NCI-H2227 treated with DMSO at 0.1 percent for 48 hours (cell line): ENCODE results near the gene PHPT1.

Source experiments
- DNase-seq: peaks from one replicate; lab custom pipeline; 2025; lab: John Stamatoyannopoulos, UW

The PHPT1 gene

DNA sequence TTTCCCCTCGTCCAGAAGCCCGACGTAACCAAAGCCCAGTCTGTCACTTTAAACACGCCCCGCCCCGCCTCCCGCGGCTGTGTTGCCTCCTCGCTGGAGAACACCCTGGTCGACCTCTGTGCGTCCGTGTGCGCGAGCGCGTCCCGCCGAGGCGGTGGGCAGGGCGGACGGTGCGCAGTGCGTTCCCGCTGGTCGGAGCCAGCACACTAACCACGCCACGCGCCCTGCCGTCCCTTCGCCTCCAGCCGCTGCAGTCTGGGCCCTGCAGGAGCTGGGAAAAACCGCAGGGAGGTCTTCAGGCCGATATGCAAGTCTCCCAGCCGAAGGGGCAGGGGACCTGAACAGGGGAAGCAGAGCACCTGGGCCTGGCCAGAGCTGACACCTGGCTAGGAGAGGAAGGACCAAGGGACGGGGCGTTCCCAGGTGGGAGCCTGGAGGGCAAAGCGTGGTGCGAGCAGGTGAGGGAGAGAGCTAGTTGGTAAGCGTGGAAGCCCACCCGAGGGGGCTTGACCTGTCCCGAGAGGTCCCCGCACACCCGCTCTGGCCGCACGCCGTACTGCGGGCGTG is 1.3 kb upstream of the PHPT1 start:
- DNase-seq, result peak; percentile 28

DNA sequence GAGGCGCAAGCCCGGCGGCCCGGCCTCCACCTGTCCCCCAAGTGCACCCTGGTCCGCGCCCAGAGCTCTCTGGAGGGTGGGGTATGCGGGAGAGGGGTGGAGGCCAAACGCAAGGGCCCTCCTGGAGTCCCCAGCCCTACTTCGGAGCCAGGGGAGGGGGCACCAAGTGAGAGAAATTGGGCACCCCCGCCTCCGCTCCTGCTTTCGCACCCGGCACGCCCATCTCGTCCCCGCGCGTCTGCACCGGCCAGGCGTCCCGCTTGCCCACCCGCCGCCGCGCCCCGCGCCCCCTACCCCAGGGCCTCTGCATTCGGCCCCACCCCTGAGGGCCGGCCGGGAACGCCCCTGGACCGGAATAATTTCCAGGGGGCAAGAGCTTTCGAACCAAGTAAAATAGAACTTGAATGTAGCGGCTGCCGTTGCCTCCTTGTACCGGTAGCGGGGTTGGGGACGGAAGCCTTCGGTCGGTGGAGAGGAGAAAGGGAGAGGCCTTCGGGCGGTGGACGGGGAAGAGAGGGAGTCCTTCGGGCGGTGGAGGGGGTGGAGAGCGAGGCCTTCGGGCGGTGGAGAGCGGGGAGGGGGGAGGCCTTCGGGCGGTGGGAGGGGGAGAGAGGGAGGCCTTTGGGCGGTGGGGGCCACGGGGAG is 694 bp upstream of the PHPT1 start:
- DNase-seq, result peak; percentile 52

DNA sequence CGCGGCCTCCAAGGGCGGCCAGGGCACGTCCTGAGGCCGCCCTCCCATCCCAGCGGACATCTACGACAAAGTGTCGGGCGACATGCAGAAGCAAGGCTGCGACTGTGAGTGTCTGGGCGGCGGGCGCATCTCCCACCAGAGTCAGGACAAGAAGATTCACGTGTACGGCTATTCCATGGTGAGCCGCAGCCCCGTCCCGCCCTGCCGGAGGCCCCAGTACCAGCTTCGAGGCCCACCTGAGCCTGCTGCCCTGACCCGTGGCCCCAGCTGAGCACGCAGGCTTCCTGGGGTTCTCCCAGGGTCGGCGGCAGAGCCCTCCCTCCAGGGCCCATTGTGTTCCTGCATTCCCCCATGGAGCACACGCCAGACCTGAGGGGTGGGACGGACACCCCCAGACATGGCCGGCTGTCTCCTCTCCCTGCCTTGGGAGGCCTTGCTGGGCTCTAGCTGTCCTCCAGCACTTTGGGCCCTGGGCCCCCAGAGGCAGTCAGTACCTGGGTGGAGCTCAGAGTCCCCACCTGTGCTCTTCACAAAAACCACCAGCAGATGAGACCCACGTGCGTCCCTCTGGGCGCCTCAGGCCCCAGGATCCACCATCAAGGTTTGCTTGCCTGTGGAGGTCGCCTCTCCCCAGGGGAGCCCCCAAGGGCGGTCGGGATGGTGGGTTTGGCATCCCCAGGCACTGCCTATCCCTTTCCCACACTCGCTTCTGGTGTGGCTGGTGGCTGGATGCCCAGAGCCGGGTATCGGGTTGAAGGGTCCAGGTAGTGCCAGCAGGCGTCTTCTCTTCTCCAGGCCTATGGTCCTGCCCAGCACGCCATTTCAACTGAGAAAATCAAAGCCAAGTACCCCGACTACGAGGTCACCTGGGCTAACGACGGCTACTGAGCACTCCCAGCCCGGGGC is 1.0 kb downstream of the PHPT1 start:
- DNase-seq, result no peak

GRCh38 chr9:136850866-136851775 is 1.9 kb downstream of the PHPT1 start:
- DNase-seq, result no peak

DNA sequence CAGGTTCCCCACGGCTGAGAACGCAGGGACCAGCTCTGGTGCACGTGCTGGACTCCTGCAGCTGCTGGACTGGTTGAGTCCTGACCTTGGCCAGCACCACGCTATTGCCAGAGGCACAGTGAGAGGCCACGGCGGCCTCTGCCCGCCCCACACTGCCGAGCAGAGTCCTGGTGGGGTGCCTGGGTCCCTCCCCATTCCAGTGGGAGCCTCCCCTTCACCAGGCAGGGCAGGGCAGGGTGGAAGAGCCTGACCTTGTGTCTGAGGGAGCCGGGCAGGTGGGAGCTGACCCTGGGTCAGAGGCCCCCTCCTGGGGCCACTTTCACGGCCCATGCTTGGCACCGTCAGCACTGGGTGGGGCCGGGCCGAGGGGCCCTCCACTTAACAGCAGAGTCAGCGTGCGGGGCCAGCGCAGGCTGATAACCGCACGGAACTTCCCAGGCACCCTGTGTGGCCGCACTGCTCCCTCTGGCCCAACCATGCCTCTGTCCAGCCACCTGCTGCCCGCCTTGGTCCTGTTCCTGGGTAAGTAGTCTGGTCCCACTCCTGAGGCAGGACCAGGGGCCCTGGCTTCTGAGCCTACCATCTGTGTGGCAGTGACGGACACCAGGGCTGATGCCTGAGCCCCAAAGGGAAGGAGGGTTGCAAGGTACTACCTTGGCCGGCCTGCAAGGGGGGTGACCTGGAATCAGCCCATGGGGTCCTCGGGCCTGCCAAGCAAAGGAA is 2.9 kb downstream of the PHPT1 start, which contains the start of gene MAMDC4:
MAMDC4 (plus strand) TSS at position 406 of the 723 bp plus-strand sequence; CDS start at position 477, 71 bp downstream.
- DNase-seq, result no peak

DNA sequence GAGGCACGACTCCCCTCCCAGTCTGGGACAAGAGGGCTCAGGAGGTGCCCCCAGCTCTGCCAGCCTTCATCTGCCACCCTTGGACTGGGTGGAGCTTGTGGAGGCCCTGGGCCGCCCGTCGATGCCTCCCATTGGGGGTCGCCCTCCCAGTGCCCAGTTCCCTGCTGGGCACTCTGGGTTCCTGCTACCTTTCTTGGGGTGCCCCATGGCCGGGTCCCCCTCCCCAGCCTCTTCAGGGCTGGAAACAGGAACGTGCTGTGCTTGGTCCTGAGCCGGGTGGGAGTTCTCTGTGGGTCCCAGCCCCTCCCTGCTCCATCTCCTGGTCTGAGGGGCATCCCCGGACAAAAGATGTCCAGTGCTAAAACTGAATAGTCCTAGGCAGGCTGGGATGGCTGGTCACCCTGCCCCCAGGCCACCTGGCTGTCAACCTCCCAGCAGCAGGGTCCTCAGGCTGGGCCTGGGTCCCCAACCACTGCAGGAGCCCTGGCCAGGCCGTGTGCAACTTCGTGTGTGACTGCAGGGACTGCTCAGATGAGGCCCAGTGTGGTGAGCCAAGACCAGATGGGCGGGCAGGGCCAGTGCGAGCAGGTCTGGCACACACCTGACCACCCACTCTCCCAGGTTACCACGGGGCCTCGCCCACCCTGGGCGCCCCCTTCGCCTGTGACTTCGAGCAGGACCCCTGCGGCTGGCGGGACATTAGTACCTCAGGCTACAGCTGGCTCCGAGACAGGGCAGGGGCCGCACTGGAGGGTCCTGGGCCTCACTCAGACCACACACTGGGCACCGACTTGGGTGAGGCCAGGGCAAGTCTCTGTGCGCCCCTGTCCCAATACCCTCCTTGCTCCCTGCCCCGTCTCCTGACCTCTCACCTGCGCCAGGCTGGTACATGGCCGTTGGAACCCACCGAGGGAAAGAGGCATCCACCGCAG is 3.7 kb downstream of the PHPT1 start:
- no peak for DNase-seq

GRCh38 chr9:136853596-136854112 is 4.4 kb downstream of the PHPT1 start:
- no peak for DNase-seq

- no peak for DNase-seq
These were observed 5.1 kb downstream of the PHPT1 start for GRCh38 chr9:136854113-136854841.

DNA sequence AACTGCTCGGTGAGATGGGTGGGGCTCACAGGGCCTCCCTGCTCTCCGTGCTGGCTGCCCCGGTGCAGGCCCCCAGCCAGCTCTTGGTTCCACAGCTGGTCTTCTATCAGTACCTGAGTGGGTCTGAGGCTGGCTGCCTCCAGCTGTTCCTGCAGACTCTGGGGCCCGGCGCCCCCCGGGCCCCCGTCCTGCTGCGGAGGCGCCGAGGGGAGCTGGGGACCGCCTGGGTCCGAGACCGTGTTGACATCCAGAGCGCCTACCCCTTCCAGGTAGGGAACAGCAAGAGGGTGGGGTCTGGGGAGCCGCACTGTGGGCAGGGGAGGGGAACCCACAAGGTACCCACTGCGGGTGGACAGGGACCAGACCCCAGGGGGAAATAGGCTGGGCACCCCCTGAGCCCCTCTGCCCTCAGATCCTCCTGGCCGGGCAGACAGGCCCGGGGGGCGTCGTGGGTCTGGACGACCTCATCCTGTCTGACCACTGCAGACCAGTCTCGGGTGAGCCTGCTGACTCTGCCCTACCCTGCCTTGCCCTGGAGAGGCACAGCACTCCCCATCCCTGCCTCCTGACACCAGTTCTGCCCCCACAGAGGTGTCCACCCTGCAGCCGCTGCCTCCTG is 5.7 kb downstream of the PHPT1 start:
- DNase-seq, result no peak

DNA sequence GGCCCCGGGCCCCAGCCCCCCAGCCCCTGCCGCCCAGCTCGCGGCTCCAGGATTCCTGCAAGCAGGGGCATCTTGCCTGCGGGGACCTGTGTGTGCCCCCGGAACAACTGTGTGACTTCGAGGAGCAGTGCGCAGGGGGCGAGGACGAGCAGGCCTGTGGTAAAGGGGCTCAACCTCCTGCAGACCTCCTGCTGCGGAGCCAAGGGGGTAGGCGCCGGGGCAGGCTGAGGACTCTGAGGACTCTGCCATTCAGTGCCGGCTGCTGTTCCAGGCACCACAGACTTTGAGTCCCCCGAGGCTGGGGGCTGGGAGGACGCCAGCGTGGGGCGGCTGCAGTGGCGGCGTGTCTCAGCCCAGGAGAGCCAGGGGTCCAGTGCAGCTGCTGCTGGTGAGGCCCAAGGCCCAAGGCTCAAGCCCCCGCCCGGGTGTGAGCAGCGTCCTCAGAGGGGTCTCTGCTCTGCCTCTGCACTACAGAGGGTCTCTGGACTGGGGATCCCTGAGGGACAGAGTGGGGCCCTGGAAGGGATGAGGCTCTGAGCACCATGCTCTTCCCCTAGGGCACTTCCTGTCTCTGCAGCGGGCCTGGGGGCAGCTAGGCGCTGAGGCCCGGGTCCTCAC is 6.4 kb downstream of the PHPT1 start:
- DNase-seq, result no peak

- no peak for DNase-seq
These were observed 6.9 kb downstream of the PHPT1 start for GRCh38 chr9:136856079-136856476.

GRCh38 chr9:136856541-136857141 is 7.4 kb downstream of the PHPT1 start:
- DNase-seq, result no peak

DNA sequence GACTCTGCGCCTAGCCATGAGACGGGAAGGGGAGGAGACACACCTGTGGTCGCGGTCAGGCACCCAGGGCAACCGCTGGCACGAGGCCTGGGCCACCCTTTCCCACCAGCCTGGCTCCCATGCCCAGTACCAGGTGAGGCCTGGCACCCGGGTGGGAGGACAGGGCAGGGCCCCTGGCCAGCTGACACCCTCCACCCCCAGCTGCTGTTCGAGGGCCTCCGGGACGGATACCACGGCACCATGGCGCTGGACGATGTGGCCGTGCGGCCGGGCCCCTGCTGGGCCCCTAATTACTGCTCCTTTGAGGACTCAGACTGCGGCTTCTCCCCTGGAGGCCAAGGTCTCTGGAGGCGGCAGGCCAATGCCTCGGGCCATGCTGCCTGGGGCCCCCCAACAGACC is 8.0 kb downstream of the PHPT1 start:
- DNase-seq, result no peak

DNA sequence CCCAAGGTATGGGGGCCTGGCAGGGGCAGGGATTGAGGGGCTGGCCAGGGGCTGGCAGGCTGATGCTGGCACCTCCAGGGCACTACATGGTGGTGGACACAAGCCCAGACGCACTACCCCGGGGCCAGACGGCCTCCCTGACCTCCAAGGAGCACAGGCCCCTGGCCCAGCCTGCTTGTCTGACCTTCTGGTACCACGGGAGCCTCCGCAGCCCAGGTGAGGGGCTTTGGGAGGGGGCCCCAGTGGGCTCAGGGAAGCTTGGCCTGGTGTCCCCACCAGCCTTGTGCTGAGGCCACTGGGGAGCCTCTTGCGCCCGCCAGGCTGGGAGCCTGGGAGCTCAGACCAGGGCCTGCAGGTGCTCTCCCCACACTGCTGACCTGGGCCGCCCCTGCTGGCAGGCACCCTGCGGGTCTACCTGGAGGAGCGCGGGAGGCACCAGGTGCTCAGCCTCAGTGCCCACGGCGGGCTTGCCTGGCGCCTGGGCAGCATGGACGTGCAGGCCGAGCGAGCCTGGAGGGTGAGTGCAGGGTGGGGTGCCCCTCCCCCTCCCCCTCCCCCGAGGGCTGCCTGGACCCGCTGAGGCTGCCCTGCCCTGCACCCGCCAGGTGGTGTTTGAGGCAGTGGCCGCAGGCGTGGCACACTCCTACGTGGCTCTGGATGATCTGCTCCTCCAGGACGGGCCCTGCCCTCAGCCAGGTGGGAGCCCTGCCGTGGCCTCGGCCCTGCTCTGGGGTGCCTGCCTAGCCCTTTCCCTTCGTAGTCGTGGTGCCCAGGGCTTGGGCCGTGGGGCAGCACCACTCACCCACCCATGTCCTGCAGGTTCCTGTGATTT is 8.6 kb downstream of the PHPT1 start:
- no peak for DNase-seq

DNA sequence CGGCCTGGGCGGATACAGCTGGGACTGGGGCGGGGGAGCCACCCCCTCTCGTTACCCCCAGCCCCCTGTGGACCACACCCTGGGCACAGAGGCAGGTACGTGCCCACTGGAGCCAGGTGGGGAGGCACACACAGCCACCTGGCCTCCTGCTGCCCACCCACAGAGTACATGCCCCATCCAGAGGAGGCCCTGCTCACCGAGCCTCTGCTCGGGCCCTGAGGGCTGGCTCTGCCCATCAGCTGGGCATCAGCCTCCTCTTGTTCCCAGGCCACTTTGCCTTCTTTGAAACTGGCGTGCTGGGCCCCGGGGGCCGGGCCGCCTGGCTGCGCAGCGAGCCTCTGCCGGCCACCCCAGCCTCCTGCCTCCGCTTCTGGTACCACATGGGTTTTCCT is 9.2 kb downstream of the PHPT1 start:
- no peak for DNase-seq

DNA sequence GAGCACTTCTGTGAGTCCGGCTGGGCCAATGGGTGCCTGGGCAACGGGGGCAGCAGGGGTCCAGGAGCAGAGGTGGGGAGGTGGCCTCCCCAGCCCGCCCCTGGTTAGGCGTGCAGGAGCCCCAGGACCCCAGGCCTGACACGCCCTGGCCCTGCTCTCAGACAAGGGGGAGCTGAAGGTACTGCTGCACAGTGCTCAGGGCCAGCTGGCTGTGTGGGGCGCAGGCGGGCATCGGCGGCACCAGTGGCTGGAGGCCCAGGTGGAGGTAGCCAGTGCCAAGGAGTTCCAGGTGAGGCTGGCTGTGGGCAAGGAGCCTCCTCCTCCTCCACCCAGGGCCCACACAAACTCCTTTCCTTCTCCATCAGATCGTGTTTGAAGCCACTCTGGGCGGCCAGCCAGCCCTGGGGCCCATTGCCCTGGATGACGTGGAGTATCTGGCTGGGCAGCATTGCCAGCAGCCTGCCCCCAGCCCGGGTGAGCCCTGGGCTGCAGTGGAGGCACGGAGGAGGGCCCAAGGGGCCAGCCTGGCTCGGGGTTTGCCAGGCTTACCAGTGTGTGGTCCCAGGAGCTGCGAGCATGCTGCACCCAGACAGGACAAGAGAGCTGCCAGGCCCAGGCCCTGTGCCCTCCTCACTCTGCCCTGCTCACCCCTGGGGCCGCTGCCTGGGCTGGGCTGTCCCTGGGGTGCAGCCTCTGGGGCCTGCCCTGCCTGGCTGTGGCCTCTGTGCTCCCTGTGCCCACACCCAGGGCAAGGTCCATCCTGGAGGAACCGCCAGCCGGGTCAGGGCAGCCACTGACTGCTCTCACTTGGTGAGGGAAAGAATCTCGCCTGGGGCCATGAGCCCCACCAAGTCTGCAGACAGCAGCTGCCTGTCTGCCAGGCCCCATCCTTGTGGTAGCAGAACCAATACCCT is 9.9 kb downstream of the PHPT1 start:
- no peak for DNase-seq
